Renal cortex interstitium (tissue), 11 donors: ENCODE measurements around the gene TBC1D4. TPM values are rescaled to one million over a fixed set of nuclear protein-coding genes. Genes with fewer than 3 reads are reported as not detected.
"Not testable (repeated sequence)": the region's sequence is repeated elsewhere in the genome, so short reads cannot be mapped to it uniquely, and the experiment has no call there.

ENCODE experiments used
- DNase-seq, 11 donors: peaks; one replicate each; pipeline ENCODE4 v3.0.0-alpha.2; 2013; ENCODE audit warnings: low read depth in 9 of 11, low spot score in 4 of 11; ENCODE audit errors: extremely low read depth in 1 of 11
- polyA plus RNA-seq, 3 donors: library from polyadenylated mRNA; unstranded; fragments of 120-200 nt; gene quantifications; one replicate each; pipeline ENCODE4 v1.2.1, GENCODE V29; 2013; ENCODE audit not compliant: insufficient read length in 3 of 3

Gene TBC1D4
- polyA plus RNA-seq, 3 donors, result 45.6 to 59.9 (median 47.5) TPM

DNA sequence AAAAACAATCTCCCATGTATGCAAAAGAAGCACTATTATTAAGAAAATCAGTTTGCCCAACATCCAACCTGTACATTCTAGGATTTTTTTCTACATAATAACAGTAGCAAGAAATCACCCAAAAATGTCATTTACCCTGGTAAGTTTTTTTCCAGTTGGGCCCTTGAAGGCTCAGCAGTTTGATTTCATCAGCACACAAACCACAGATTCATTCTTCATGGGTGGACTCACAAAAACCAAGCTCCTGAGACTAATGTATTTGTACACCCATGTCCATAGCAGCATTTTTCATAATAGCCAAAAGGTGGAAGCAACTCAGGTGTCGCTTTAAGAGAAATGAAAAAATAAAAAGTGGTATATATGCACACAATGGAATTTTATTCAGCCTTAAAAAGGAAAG, 210.1 kb downstream of the TBC1D4 start:
- no peak for DNase-seq

DNA sequence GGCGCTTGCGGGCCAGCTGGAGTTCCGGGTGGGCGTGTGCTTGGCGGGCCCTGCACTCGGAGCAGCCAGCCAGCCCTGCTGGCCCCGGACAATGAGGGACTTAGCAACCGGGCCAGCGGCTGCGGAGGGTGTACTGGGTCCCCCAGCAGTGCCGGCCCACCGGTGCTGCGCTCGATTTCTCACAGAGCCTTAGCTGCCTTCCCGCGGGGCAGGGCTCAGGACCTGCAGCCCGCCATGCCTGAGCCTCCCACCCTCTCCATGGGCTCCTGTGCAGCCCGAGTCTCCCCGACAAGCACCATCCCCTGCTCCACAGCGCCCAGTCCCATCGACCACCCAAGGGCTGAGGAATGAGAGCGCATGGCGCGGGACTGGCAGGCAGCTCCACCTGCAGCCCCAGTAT, 213.5 kb downstream of the TBC1D4 start:
- not testable (repeated sequence) for DNase-seq

DNA sequence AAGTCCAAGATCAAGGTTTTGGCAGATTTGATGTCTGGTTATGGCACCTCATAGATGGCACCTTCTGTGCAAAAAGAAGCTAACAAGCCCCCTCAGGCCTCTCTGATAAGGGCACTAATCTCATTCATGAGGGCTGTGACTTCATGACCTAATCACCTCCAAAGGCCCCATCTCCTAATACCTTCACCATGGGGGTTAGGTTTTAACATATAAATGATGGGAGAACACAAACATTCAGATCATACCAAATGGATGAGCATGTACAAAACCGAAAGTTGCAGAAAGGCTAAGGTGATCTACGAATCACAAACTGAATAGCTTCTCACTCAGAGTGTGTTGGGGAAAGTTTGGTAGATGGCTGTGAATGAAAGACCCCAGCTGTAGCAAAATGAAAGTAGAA, 217.4 kb downstream of the TBC1D4 start:
- no peak for DNase-seq

DNA sequence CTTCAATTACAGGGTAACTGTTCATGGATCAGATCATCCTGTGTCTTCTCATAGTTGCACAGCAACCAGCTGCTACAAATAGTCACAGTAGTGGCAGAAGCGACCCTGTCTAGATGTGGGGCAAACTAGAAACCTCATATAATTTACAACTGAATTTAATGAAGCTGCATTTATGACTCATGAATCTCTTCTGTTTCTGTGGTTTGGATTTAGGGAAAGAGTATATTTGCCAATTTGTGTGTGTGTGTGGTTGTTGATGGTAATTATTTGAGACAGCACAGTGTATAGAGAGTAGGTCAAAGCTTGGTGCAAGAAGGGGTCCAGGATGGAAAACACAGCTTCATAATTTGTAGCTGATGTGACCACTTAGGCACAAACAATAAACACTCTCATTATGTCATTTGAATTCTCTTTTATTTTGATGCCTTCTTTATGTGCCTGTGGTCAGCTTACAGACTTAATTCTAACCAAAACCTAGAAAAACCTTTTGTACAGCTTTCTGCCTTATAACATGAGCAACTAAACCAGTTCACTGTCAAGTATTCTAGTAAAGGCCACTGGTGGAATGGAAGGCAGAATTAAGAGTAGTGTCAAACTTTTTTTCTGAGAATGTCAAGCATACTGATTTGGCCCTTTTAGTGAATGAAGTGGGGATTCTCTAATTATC, 218.1 kb downstream of the TBC1D4 start:
- DNase-seq, result no peak

DNA sequence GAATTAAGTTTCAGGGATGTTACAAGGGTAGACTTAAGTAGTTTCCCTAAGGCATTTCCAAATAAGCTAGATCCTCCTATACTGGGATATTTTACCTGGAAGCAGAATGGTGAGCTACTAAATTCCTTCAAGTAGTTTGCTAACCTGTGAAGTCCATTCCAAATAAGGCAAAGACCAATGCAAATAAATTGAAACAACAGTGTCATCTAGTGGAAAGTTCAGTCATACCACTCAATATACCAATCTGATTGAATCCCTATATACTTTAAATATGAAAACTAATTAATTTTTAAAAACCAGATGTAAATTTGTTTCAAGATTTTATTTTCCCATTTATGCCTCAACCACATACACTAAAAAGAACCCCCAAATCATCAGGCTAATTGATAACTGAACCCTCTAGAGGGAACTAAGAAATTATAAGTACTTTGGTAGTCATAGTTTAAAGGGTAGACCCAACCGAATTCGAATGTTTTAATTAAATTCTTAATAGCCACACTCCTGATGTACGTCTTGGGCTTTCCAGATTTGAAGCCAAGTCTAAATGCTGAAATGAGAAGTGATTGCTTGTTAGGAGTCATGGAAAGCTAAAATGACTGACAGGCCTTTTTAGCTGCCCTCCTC, 223.7 kb downstream of the TBC1D4 start:
- peak; percentile 6 to 46 (median 26) for DNase-seq

DNA sequence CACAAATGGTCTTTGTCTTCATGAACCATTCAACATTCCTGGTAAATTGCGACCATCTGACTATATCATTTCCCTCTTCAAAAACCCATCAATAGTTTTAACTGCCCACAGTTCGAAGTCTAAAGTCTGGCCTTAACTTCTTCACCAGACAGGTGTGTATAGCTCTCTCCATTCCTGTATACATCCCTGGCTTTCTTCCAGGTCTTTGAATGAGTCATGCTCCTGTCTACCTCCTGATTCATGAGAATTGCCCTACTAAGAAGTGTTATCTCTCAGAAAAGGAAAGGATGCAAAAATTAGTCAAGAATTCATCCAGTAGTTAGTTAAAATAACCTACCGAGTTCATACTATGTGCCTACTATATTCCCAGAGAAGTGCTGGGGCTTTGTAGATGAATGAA, 225.0 kb downstream of the TBC1D4 start:
- no peak for DNase-seq

DNA sequence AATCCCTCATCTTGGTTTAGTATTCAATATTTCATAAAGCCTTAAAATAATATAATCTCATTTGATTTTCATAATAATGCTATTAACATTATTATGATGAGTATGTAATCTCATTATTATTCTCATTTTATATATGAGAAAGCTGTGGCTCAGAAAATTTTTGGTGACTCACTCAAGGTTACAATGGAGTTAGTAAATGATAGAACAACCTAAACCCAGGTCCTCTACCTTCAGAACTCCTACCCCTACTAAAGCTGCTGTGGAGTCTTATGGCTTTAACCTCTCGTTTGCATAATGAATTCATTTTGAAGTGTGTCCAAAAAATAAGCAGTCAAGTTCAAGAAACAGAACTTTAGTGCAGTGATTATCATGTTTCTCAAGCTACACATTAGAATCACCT, 226.3 kb downstream of the TBC1D4 start:
- peak in 1 of 11 donors; percentile 3 for DNase-seq

DNA sequence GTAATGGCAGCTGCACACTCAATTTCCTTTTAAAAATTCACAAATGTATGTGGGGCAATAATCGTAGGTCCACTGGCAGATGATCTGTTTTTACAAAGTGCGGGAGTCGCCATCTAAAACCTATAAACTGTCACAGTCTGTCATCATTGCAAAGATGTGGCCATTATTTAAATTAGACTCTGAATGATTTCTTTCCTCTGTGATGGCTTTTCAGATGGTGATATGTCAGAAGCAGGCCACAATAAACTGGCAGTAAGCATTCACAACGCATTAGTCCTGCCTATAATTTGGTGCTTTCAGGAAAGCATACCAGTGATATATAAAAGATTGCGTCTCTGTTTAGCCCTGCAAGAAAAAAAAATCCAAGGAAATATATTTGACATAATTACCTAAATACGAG, 226.8 kb downstream of the TBC1D4 start:
- no peak for DNase-seq

DNA sequence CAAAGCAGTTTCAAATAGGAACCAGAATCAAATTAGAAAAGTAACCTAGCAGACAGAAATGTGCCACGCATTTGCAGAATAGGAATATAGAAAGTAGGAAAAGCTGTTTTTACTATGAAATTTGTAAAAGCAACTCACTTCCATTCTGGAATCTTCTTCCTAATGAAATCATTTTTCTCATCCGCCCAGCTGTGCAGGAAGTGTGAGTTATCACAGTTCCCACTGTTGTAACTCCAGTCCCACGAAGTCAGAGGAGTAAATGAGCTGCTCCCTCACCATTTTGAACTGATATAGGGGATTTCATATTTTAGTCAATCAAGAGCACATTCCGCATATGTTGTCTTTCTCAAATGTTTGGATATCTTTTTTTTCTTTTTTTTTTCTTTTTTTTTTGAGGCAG, 230.8 kb downstream of the TBC1D4 start:
- DNase-seq, result no peak

DNA sequence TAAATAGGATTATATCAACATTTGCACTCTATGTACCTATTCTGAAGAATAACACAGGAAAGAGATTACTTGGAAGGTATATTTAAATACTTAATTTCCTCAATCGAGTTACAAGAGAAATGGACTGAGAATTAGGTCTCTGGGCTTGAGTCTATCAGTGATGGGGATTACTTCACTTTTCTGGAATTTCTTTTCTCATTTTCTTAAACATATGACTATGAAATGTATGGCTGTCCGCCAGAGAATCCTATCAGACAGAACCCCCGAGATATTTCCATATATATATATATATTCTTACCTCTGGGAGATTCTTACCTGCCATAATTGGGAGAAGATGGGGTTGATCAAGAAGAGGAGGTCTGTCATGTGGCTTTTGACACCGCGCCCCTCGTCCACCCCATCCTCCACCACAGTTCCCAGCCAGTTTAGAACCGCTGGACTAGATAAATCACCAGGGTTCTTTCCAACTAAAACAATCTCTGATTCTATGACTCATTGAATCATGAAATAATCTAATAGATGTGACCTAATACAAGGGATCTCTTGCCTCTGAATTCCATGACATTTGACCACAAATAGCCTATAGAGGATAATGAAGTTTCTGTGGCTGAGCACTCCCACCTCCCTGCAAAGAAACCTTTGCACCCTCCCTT, 231.3 kb downstream of the TBC1D4 start:
- DNase-seq, result no peak

DNA sequence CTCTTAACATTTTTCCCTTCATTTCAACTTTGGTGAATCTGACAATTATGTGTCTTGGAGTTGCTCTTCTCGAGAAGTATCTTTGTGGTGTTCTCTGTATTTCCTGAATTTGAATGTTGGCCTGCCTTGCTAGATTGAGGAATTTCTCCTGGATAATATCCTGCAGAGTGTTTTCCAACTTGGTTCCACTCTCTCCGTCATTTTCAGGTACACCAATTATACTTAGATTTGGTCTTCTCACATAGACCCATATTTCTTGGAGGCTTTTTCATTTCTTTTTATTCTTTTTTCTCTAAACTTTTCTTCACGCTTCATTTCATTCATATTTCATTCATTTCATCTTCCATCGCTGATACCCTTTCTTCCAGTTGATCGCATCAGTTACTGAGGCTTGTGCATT, 236.4 kb downstream of the TBC1D4 start:
- DNase-seq, result not testable (repeated sequence)

DNA sequence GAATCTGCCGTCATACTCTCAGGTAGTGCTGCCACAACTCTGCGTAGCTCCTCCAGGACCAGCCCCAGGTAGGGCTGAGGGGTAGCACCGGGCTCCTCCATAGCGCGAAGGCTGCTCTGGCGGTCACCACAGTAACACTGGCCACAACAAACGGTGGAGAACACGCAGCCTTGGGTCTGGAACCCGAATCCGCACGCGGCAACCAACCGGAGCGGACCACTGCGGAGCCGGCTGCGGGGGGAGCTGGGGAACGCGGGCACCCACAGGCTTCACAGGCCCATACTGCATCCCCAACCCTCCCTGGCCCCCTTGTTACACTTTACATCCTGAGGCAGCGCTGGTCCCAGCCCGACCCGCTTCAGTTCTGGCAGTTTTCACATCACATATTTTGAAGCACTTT, 241.7 kb downstream of the TBC1D4 start:
- DNase-seq, result not testable (repeated sequence)

DNA sequence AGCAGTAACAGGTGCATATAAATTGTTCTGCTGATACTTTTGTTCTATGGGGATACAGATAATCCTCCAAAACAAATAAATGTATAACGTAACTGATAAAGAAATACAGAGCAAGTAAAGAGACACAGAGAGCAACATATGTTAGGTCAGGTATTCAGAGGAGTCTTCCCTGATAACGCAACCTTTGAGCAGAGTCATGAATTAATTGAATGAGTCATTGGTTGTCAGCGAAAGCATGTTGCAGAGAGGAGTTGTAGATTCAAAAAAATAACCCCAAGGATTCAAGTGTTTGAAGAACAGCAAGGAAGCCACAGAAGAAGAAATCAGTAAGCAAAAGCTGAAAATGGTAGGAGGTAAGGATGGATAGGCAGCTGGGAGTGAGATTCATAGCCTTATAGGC, 245.2 kb downstream of the TBC1D4 start:
- no peak for DNase-seq

Other genes with a start within 250 kb of the TBC1D4 start
- gene COMMD6, start 55.7 kb upstream of the TBC1D4 start, polyA plus RNA-seq, result 100 to 1,000 TPM; 205 to 265 (median 255) TPM
- 10 to 100 TPM; 30.0 to 38.7 (median 30.1) TPM for gene UCHL3, start 67.6 kb upstream of the TBC1D4 start, polyA plus RNA-seq
- 100 to 1,000 TPM in 1 of 3 donors, 10 to 100 TPM in 2; 75.1 to 110 (median 90.1) TPM for gene LMO7, start 154.2 kb upstream of the TBC1D4 start, polyA plus RNA-seq